Measurements from ENCODE around the gene TAF4B. TPM values are rescaled to one million over a fixed set of nuclear protein-coding genes. Genes with fewer than 3 reads are reported as not detected.

The TAF4B gene
- total RNA-seq, 1 experiment from 2014 or later: 8.3 TPM

DNA sequence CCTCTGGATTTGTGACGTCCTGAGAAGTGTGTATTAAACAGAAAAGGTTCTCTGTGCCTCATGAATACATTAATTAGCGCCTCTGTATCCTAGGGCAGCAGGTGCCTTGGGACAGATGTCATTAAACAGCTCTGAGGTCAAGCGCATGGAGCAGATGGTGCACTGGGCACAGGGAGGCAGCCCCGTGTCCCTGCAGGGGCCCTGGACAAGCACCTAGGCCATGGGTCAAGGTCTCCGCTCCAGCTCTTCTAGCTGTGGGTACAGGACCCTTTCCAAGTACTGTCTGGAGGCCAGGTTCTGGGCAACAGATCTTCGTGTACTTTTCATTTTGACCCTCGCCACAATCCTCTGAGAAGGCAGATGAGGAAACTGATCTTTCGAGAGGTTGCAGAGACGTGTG, 195.7 kb downstream of the TAF4B start:
- CTCF ChIA-PET: no interaction called here
- POLR2A ChIA-PET (ENCODE audit: unreplicated experiment): no interaction called here

DNA sequence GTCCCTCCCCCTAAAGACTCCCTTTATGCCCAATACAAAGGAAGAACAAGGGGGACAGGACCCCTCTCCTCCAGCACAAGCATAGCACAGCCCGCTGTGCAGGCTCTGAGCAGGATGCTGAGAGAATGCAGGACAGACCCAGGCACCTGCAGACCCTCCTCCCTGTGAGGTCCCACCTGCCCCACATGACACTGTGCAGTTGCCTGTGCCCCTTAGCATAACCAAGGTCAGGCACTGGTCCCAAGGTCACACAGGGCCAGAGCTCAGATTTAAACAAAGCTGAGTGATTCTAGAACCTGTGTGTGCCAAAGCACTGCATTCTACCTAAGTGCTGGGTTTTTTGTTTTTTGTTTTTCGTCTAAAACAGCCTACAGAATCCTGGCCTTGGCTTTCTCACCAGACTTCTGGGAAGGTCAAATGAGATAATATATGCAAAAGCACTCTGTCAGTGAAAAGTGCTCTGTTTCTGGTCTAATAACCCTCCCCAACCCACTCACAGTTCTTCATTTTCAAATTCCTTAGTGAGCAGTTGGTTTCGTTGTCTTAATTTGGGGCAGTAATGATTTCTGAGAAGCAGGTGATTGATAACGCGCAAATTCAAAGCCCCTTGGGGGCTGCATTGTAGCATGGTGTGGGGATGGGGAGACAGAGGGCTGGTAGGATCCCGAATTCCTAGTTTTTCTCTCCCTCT, 196.4 kb downstream of the TAF4B start:
- Histone ChIP-seq H3K79me2 (ENCODE audit: low read length) (no peaks in the 10 kb centered on the region), H2AFZ (ENCODE audit: low read length) (no peak overlapping the region), H3K27ac (ENCODE audit: low read length) (no peak overlapping the region), H3K36me3 (ENCODE audit: low read depth, low read length) (no peaks in the 10 kb centered on the region), H3K9me2 (replicated peaks; ENCODE audit: low read length) (no peaks in the 10 kb centered on the region), H3K27me3 (ENCODE audit: low read length) (no peaks in the 10 kb centered on the region), H3K9me3 (ENCODE audit: low read length) (no peaks in the 10 kb centered on the region), H3K4me3 (ENCODE audit: low read length) (no peak overlapping the region), H3K4me2 (ENCODE audit: low read length) (no peak overlapping the region), H3F3A (ENCODE audit: low read length, unreplicated experiment) (no peaks in the 10 kb centered on the region), H4K20me1 (ENCODE audit: low read length) (no peaks in the 10 kb centered on the region), H3K4me1 (ENCODE audit: insufficient read depth, low read length) (no peaks in the 10 kb centered on the region), H3K9ac (ENCODE audit: low read length) (no peak overlapping the region)
- CTCF ChIA-PET: no interaction called here
- TF ChIP-seq EZH2phosphoT487 (IDR thresholded peaks at IDR 0.05; ENCODE audit: borderline replicate concordance, low read length) (no peak), EZH2 (IDR thresholded peaks at IDR 0.05; ENCODE audit: low read length, unreplicated experiment) (no peak)
- TF ChIP-seq, protein P1, sequence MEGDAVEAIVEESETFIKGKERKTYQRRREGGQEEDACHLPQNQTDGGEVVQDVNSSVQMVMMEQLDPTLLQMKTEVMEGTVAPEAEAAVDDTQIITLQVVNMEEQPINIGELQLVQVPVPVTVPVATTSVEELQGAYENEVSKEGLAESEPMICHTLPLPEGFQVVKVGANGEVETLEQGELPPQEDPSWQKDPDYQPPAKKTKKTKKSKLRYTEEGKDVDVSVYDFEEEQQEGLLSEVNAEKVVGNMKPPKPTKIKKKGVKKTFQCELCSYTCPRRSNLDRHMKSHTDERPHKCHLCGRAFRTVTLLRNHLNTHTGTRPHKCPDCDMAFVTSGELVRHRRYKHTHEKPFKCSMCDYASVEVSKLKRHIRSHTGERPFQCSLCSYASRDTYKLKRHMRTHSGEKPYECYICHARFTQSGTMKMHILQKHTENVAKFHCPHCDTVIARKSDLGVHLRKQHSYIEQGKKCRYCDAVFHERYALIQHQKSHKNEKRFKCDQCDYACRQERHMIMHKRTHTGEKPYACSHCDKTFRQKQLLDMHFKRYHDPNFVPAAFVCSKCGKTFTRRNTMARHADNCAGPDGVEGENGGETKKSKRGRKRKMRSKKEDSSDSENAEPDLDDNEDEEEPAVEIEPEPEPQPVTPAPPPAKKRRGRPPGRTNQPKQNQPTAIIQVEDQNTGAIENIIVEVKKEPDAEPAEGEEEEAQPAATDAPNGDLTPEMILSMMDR (conservative IDR thresholded peaks at IDR 0.05; ENCODE audit: low read depth, low read length): no peak
- BruUV-seq (replicated peaks): no TSS peak
- POLR2A ChIA-PET (ENCODE audit: unreplicated experiment): no interaction called here
- intact Hi-C loops (cut with micrococcal nuclease): no loop called here
- DNase-seq (no peak), ATAC-seq (no peak)

More for the DNA sequence above, 195.7 kb downstream of the TAF4B start:
- Histone ChIP-seq H3K4me2 (ENCODE audit: low read length) (no peak overlapping the region), H3K9me2 (replicated peaks; ENCODE audit: low read length) (no peaks in the 10 kb centered on the region), H3K9me3 (ENCODE audit: low read length) (no peaks in the 10 kb centered on the region), H3K79me2 (ENCODE audit: low read length) (no peaks in the 10 kb centered on the region), H3K9ac (ENCODE audit: low read length) (no peak overlapping the region), H3K4me1 (ENCODE audit: insufficient read depth, low read length) (no peaks in the 10 kb centered on the region), H3K4me3 (ENCODE audit: low read length) (no peak overlapping the region), H4K20me1 (ENCODE audit: low read length) (no peaks in the 10 kb centered on the region), H3F3A (ENCODE audit: low read length, unreplicated experiment) (no peaks in the 10 kb centered on the region), H3K27me3 (ENCODE audit: low read length) (no peaks in the 10 kb centered on the region), H3K36me3 (ENCODE audit: low read depth, low read length) (no peaks in the 10 kb centered on the region), H2AFZ (ENCODE audit: low read length) (no peak overlapping the region), H3K27ac (ENCODE audit: low read length) (no peak overlapping the region)
- intact Hi-C loops (cut with micrococcal nuclease): no loop called here
- ATAC-seq (no peak), DNase-seq (no peak)
- no TSS peak for BruUV-seq (replicated peaks)
- TF ChIP-seq, protein P1 (conservative IDR thresholded peaks at IDR 0.05; ENCODE audit: low read depth, low read length): no peak
- TF ChIP-seq EZH2 (IDR thresholded peaks at IDR 0.05; ENCODE audit: low read length, unreplicated experiment) (no peak), EZH2phosphoT487 (IDR thresholded peaks at IDR 0.05; ENCODE audit: borderline replicate concordance, low read length) (no peak)

DNA sequence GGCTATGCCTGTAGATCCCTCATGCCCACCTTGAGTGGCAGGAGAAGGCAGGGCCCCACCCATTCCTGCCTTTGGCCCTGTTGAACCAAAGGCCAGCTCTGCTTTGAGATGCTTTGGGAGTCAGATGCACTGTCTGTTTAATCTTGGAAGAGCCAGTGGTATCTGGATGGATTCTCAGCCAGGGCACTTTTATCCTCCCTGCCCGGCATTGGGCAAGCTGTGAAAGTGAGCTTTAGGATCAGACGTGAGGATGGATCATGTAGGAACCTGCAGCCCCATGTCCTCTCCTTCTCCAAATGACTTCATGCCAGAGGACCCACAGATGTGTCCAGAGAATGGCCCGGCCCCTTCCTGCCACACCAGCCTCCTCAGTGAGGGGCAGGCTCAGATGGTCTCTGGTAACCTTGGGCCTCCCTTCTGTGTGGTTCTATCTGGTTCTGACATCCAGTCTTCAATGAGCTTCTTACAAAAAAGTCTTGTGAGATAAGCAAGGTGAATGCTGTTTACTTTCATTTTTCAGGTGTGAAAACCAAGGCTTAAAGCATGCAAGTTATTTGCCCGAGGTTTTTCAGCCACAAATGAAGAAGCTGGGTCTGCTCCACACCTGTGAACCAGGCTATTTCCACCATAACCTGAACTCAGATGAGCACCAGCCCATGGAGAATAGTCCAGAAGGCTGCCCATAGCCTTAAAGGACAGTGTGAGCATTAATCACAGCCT, 198.3 kb downstream of the TAF4B start:
- DNase-seq (no peak), ATAC-seq (no peak)
- intact Hi-C loops (cut with micrococcal nuclease): no loop called here
- POLR2A ChIA-PET (ENCODE audit: unreplicated experiment): no interaction called here
- CTCF ChIA-PET: no interaction called here
- Histone ChIP-seq H3K79me2 (ENCODE audit: low read length) (no peaks in the 10 kb centered on the region), H3K27ac (ENCODE audit: low read length) (no peak overlapping the region), H3K36me3 (ENCODE audit: low read depth, low read length) (no peaks in the 10 kb centered on the region), H3K9ac (ENCODE audit: low read length) (no peak overlapping the region), H3F3A (ENCODE audit: low read length, unreplicated experiment) (no peaks in the 10 kb centered on the region), H3K27me3 (ENCODE audit: low read length) (no peaks in the 10 kb centered on the region), H4K20me1 (ENCODE audit: low read length) (no peaks in the 10 kb centered on the region), H3K9me2 (replicated peaks; ENCODE audit: low read length) (no peaks in the 10 kb centered on the region), H3K4me2 (ENCODE audit: low read length) (no peak overlapping the region), H3K4me3 (ENCODE audit: low read length) (no peak overlapping the region), H3K9me3 (ENCODE audit: low read length) (no peaks in the 10 kb centered on the region), H2AFZ (ENCODE audit: low read length) (no peak overlapping the region), H3K4me1 (ENCODE audit: insufficient read depth, low read length) (peaks cover 4% of the 10 kb centered on the region)
- TF ChIP-seq EZH2 (IDR thresholded peaks at IDR 0.05; ENCODE audit: low read length, unreplicated experiment) (no peak), EZH2phosphoT487 (IDR thresholded peaks at IDR 0.05; ENCODE audit: borderline replicate concordance, low read length) (no peak)
- TF ChIP-seq, protein P1 (conservative IDR thresholded peaks at IDR 0.05; ENCODE audit: low read depth, low read length): no peak
- no TSS peak for BruUV-seq (replicated peaks)

Data from PC-3 (cell line).